ENCODE measurements around the gene TC2N.
"Not testable (repeated sequence)": the region's sequence is repeated elsewhere in the genome, so short reads cannot be mapped to it uniquely, and the experiment has no call there.

Gene TC2N

DNA sequence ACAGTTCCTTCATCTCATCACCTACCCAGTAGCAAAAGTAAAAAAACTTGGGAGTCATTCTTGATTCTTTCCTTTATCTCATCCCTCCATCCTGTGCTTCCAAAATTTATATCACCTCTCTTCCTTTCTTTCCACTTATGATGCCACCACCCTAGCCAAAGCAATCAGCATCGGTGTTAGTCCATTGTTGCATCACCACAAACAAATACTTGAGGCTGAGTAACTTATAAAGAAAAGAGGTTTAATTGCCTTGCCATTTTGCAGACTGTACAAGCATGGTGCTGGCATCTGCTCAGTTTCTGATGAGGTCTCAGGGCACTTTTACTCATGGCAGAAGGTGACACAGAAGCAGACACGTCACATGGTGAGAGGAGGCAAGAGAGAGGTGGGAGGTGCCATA, 115.6 kb downstream of the TC2N start:
- DNase-seq: no peak

DNA sequence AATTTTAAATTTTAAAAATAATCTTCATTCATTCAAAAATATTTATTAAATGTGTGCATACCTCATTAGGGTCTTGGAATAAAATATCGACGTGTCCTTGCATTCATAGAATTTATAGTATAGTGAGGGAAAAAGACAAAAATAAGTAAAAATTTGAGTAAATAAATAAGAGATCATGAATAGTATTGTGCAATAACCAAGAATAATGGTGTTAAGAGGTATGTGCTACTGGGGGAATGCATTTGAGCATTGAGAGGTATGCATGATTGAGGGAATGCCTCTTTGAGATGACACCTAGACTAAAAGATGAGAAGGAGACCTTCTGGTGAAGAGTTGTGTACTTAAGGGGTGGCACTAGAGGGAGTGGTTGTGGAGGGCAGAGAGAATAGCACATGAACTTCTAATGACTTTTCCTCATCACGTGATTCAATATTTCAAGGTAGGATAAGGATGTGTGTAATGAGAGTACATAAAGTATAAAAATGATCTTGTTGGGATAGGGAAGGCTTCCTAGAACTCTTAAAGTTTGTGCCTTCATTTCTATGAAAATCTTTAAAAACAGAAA, 116.6 kb downstream of the TC2N start:
- no peak for DNase-seq

DNA sequence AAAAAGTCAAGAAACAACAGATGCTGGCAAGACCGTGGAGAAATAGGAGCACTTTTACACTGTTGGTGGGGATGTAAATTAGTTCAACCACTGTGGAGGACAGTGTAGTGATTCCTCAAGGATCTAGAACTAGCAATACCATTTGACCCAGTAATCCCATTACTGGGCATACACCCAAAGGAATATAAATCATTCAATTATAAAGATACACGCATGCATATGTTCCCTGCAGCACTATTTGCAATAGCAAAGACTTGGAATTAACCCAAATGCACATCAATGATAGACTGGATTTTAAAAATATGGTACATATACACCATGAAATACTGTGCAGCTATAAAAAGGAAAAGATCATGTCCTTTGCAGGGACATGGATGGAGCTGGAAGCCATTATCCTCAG, 117.5 kb downstream of the TC2N start:
- peak; percentile 10 for DNase-seq

DNA sequence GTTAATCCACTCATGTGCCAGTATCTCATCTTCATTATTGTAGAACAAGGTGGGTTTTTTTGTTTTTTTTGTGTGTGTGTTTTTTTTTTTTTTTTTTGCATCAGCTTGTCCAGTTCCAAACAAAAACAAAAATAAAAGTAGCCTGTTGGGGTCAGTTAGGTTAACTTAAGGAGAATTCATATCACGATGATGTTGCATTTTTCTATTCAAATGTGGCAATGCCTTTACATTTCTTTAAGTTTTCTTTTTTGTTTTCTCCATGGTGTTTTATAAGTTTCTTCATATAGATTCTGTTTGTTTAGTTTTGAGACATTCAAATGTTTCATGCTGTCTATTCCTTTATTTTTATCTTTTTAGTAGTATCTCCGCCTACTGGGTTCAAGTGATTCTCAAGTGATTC, 119.3 kb downstream of the TC2N start:
- DNase-seq: no peak

DNA sequence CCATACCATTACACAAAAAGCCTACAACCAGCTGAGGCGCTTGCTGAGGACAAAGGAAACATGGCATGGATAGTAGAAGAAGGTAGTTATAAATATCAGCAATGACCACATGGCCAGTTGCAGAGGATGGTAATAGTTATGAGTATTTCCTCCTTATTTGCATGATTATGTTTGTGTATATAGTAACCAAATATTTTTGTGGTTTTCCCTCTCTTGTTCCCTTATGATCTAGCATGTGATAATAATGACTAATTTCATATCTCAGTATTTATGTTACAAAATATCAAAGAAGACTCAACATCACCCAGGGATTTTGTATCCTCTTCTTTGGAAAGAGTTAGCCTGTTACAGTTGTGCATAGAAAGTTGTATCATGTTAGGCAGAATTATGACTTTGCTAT, 122.0 kb downstream of the TC2N start:
- DNase-seq: no peak

DNA sequence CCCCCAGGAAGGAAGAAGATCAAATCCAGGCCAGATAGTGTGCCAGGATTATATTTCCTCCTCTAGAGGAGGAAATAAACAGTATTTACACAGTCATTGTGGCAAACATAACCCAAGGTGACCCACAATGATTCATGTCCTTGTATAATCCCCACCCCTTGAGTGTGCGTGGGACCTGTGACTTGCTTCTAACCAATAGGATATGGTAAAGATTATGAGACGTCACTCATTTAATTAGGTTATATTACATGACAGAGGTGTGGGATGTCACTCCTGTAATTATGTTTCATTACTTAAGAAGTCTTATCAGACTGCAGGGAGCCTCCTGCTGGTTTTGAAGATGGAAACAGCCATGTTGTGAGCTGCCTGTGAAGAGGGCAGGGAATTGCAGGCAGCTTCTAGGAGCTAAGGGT, 123.3 kb downstream of the TC2N start:
- DNase-seq: no peak

DNA sequence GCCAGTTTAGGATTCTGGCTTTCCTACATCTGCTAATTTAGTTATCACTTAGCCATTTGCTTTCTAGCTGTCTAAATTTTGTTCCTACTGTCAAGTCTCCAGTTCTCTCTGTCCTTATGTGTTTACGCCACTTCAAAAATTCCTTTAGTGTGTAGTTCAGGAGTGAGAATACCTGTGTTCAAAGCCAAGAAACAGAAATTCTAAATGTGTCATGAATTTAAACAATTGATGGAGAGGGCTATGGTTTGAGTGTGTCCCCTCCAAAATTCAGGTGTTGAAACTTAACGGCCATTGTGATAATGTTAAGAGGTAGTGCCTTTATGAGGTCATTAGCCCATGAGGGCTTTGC, 124.1 kb downstream of the TC2N start:
- DNase-seq: no peak

DNA sequence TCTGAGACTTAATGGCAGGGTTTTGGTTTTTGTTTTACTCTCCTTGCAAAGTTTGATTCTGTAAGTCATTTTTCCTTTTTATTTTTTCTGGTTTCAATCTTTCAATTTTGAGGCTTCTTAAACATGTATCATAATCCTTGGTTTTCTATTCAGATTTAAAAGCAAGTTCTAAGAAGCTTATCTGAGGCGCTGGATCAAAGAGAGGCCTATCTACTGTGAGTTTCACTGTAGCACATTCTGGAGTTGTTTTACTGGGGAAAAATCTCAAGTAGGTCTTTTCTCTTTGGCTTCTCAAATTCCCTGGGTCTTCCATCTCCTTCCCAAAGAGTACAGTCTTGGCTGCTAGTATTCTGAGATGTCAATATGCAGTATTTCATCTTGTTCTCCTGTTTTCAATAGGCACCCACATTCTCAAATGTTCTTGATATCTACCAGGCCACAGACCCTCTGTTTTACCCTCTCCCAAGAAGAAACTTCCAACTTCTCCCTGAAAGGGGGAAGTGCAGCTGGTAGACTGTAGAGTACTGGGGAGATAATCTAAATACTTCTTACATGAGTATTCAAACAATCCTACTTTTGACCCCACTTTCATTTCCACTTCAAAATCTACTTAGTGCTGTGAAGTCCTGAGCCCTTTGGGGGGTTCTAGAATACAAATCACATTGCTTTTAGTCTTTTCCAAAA, 124.6 kb downstream of the TC2N start:
- no peak for DNase-seq

DNA sequence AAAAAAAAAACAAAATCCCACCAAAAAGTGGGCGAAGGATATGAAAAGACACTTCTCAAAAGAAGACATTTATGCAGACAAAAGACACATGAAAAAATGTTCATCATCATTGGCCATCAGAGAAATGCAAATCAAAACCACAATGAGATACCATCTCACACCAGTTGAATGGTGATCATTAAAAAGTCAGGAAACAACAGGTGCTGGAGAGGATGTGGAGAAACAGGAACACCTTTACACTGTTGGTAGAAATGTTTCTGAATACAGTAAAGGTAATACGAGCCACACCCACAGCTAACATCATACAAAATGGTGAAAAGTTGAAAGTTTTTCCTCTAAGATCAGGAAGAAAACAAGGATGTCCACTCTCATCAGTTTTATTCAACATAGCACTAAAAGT, 127.5 kb downstream of the TC2N start:
- not testable (repeated sequence) for DNase-seq

DNA sequence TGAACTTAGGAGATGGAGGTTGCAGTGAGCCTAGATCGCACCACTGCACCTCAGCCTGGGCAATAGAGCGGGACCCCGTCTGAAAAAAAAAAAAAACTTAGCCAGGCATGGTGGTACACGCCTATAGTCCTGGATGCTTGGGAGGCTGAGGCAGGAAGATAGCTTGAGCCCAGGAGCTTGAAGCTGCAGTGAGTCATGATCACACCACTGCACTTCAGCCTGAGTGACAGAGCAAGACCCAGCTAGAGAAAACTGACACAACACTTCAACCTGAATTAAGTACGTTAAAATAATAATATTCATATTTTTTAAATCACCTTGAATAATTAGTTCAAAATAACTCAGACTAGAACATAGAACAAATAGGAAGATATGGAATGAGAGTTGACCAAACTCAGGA, 129.7 kb downstream of the TC2N start:
- no peak for DNase-seq

DNA sequence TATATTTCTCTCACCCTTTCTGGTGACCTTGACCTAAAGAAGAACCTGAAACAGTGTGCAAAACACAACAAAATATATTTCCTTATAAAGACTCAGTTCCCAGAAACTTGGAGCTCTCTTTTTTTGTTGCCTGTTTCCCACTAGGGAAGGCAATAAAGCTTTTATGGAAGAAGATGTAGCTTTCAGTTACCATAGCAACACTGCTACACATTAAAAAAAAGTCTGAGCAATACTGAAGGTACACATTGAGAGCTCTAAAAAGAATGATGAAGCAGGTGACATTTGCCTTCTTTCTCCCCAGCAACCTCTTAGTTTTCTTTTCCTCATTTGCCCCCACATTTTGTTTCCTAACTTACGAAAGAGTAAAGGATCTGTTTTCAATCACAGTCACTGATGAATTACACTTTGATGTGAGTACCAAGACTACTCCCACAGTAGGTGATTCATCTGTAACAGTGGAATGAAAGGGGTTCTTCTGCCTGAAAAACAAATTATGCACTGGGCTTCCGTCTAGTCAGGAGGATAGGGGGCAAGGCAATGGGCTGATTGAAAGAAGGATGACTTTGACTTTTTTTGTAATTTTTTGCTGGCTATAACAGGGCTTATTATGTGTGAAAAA, 134.4 kb downstream of the TC2N start:
- peak; percentile 14 for DNase-seq

DNA sequence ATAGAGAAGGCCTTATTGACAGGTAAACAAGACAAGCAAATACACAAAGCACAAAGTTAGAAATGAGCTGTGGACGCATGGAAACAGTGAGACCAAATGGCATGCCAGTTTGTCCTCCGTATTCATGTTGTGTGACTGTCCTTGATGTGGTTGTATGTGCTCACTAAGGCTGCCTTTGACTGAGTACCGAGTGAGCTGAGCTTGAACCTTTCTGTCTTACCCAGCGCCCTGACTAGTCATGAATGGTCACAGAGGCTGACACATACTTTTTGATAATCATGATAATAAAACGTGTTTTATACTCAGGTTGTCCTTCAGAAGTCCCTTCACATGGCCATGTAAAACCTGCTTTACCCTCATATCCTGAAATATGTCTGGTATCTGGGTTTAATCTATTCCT, 134.9 kb downstream of the TC2N start:
- no peak for DNase-seq

DNA sequence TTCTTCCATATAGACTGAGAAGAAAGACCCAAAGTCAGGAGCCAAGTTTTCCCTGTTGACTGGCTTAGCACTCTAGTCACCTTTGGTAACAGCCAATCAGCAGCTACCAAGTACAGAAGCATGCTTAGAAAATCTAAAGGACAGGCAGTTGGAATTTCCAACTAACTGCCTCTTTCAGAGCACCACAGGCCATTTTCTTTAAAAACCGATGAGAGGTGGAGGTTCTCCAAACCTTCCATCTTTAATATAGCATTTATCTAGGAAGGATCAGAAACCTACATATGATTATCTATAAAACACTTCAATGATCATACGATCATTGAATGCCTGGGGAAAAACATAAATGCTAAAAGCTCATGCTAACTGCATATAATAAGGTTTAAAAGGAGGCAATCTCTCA, 135.3 kb downstream of the TC2N start, which contains the start of gene CATSPERB:
TSS of gene CATSPERB (minus strand) at position 101 of the 400 bp plus-strand sequence. CDS start 2,607 bp downstream, outside the sequence.
- no peak for DNase-seq

DNA sequence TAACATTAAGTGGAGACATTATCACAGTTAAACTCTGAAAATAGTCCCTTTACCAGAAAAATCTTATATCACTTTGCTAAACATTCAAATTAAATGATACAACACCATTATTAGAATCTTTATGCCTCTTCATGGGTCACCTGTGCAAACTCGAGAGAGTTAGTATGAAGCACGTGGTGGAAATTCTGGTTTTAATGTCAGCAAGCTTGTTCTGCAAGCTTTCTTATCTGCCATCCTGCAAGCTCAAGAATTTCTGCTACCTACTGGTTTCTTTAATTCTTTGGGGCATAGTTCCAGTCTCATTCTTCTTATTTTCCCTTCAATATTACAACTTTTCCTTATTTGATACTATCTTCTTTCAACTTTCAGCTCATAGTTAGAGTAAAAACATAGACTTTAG, 136.3 kb downstream of the TC2N start:
- DNase-seq: no peak

DNA sequence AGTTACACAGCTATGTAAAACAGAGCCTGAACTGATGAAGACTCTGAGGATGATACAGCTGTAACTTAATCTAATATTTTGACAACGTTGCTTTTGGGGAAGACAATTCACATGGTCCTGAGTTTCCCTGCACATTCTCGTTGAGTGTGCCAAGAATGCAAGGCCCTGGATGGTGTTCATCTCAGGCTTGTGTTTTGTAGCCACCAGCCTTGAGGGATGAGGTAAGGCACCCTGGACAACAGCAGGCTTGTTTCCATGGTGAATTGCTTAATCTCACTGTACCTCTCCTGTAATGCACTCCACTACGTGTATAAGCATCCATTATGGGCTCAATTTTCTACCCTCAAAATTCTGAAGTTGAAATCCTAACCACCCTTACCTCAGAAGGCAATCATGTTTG, 137.6 kb downstream of the TC2N start:
- DNase-seq: no peak
